ENCODE data around the gene LCN1. TPM values are rescaled to one million over a fixed set of nuclear protein-coding genes. Genes with fewer than 3 reads are reported as not detected.

LCN1 gene
- total RNA-seq, 1 donor from 2014 or later, result not detected

- Mint-ChIP-seq H3K36me3 (no peaks in the 10 kb centered on the region), H3K27ac (no peak overlapping the region), H3K27me3 (ENCODE audit: insufficient read depth, low read depth) (peaks cover 4% of the 10 kb centered on the region), H3K4me3 (no peak overlapping the region), H3K9me3 (peaks cover 9% of the 10 kb centered on the region), H3K4me1 (no peaks in the 10 kb centered on the region)
- H3K4me3 ChIP-seq, result no peak overlapping the region
- H2AFZ ChIP-seq (replicated peaks), result no peak overlapping the region
- H3K36me3 ChIP-seq, result no peaks in the 10 kb centered on the region
- no peaks in the 10 kb centered on the region for H3K9me3 ChIP-seq (ENCODE audit: low read depth)
- H3F3A ChIP-seq (ENCODE audit: low read depth), result no peaks in the 10 kb centered on the region
- no peak for TF ChIP-seq CTCF (IDR thresholded peaks at IDR 0.05)
- no peak for TF ChIP-seq EZH2 (IDR thresholded peaks at IDR 0.05)
- no peak for TF ChIP-seq EZH2phosphoT487 (IDR thresholded peaks at IDR 0.05)
- no peak overlapping the region for H3K9ac ChIP-seq
- no peak overlapping the region for H3K27ac ChIP-seq
- no peaks in the 10 kb centered on the region for H3K4me1 ChIP-seq
- no peak for DNase-seq (ENCODE audit: low spot score)
- H3K27me3 ChIP-seq, result no peaks in the 10 kb centered on the region
- H3K4me2 ChIP-seq, result no peak overlapping the region
- no peaks in the 10 kb centered on the region for H4K20me1 ChIP-seq (ENCODE audit: low read depth)
- H3K79me2 ChIP-seq (ENCODE audit: low read depth), result no peaks in the 10 kb centered on the region
Observed at GRCh38 chr9:135572233-135572632, 51.0 kb downstream of the LCN1 start.

GRCh38 chr9:135573124-135573523, 51.9 kb downstream of the LCN1 start:
- Histone ChIP-seq H3K4me2 (no peak overlapping the region), H3K36me3 (no peaks in the 10 kb centered on the region), H3K9me3 (ENCODE audit: low read depth) (no peaks in the 10 kb centered on the region), H3K27ac (no peak overlapping the region), H3K4me3 (no peak overlapping the region), H3F3A (ENCODE audit: low read depth) (no peaks in the 10 kb centered on the region), H3K9ac (no peak overlapping the region), H3K4me1 (no peaks in the 10 kb centered on the region), H3K79me2 (ENCODE audit: low read depth) (no peaks in the 10 kb centered on the region), H2AFZ (replicated peaks) (no peak overlapping the region), H3K27me3 (no peaks in the 10 kb centered on the region), H4K20me1 (ENCODE audit: low read depth) (no peaks in the 10 kb centered on the region)
- Mint-ChIP-seq H3K27ac (no peak overlapping the region), H3K9me3 (peaks cover 9% of the 10 kb centered on the region), H3K4me1 (no peaks in the 10 kb centered on the region), H3K36me3 (no peaks in the 10 kb centered on the region), H3K27me3 (ENCODE audit: insufficient read depth, low read depth) (peaks cover 4% of the 10 kb centered on the region), H3K4me3 (no peak overlapping the region)
- no peak for DNase-seq (ENCODE audit: low spot score)
- TF ChIP-seq EZH2phosphoT487 (IDR thresholded peaks at IDR 0.05) (no peak), CTCF (IDR thresholded peaks at IDR 0.05) (no peak), EZH2 (IDR thresholded peaks at IDR 0.05) (no peak)

GRCh38 chr9:135574331-135574730, 53.1 kb downstream of the LCN1 start:
- Mint-ChIP-seq H3K27me3 (ENCODE audit: insufficient read depth, low read depth) (no peaks in the 10 kb centered on the region), H3K36me3 (no peaks in the 10 kb centered on the region), H3K4me1 (no peaks in the 10 kb centered on the region), H3K4me3 (no peak overlapping the region), H3K27ac (no peak overlapping the region), H3K9me3 (peaks cover 3% of the 10 kb centered on the region)
- Histone ChIP-seq H3K27me3 (no peaks in the 10 kb centered on the region), H3K36me3 (no peaks in the 10 kb centered on the region), H3F3A (ENCODE audit: low read depth) (no peaks in the 10 kb centered on the region), H3K4me3 (no peak overlapping the region), H3K4me1 (no peaks in the 10 kb centered on the region), H3K79me2 (ENCODE audit: low read depth) (no peaks in the 10 kb centered on the region), H3K27ac (no peak overlapping the region), H3K9ac (no peak overlapping the region), H3K4me2 (no peak overlapping the region), H3K9me3 (ENCODE audit: low read depth) (no peaks in the 10 kb centered on the region), H4K20me1 (ENCODE audit: low read depth) (no peaks in the 10 kb centered on the region), H2AFZ (replicated peaks) (no peak overlapping the region)
- TF ChIP-seq EZH2phosphoT487 (IDR thresholded peaks at IDR 0.05), result no peak
- TF ChIP-seq CTCF (IDR thresholded peaks at IDR 0.05), result no peak
- TF ChIP-seq EZH2 (IDR thresholded peaks at IDR 0.05), result no peak
- no peak for DNase-seq (ENCODE audit: low spot score)

Measured in neural progenitor cell (in vitro differentiated cells).